Tibial nerve (tissue), 3 donors: ENCODE measurements around the gene TAS2R1.

Source experiments
- CTCF ChIP-seq, 5 experiments: fragments of 200-600 bp in 3 of 5; fragments of 450-650 bp in 2 of 5; sonication (generic) in 3 of 5; IDR thresholded peaks; one replicate each; pipeline ENCODE4 v1.5.1; 2016 to 2019; ENCODE audit warnings: antibody characterized with exemption in 5 of 5, mild to moderate bottlenecking in 3 of 5, moderate library complexity in 2 of 5
- POLR2A ChIP-seq, 2 donors: fragments of 450-650 bp; IDR thresholded peaks; one replicate each; pipeline ENCODE4 v1.6.1; 2017; ENCODE audit warnings: antibody characterized with exemption in 2 of 2, mild to moderate bottlenecking in 2 of 2, moderate library complexity in 2 of 2

- TF ChIP-seq POLR2A (IDR thresholded peaks at IDR 0.05) (no peak), CTCF (IDR thresholded peaks at IDR 0.05) (no peak)
These were observed 4.9 kb downstream of the TAS2R1 start for GRCh38 chr5:9625286-9625685.
